HG03439 (cell line): Measurements from ENCODE around the gene VTI1A.

Source experiments
- ATAC-seq: cut with Tn5 transposase; IDR thresholded peaks from one replicate; pipeline ENCODE4 v1.9.1; 2021; ENCODE audit warnings: mild to moderate bottlenecking, moderate library complexity; ENCODE audit not compliant: unreplicated experiment

VTI1A gene

GRCh38 chr10:112669989-112670388, 223.0 kb downstream of the VTI1A start:
- ATAC-seq = no peak

DNA sequence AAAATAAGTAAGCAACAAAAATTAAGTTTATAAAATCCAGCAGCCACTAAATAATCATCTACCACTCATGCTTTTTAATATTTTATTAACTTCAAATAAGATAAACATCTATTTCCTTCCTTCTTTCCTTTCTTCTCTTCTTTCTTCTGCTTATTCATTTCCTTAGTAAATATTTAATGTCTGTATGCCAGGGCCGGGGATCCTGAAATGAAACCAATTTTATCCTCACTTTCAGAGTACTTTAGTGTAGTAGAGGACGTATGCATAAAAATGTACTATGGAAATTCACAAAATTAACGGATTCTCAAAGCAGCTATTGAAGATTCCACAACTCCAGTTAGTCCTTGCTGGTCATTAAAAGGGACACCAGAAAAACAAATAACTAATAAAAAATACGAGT, 224.7 kb downstream of the VTI1A start:
- ATAC-seq = no peak

GRCh38 chr10:112672706-112673105, 225.7 kb downstream of the VTI1A start:
- ATAC-seq = no peak

- no peak for ATAC-seq
Measured at GRCh38 chr10:112675560-112676083, 228.6 kb downstream of the VTI1A start.

DNA sequence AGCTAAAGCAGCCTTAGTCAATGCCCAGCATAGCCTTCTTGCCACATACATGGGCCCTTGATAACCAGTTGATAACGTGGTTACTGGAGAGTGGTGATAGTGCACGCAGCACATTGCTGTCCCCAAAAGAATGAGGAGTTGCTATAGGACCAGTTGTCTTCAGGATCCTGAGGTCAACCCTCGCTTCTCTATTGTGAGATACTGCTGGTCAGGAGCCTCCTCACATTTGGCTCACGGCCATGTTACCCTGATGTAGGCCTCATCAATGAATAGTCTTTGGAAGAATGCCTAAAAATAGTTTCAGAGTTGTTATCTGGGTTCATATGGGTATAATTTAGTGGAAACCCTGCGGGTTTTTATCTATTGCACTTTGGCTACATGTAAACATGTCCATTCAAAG, 230.7 kb downstream of the VTI1A start:
- ATAC-seq = no peak

DNA sequence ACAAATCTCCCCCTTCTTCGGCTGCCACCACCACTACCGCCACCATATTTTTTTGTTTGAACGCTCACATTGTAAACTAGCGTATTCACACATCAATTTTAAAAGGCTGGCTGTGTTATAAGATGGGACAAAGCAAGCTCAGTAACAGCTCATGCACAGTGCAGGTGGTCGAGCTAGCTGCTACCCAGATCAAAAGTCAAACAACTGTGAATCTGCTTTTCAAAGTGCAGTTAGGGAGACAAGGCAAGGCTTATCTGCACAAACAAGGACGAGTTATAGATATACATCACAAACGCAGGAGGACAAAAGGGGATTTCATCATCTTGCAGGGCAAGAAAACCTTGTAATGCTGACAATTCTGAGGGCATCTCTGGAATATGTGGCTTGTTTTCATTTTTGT, 231.6 kb downstream of the VTI1A start:
- no peak for ATAC-seq

GRCh38 chr10:112678987-112679386, 232.0 kb downstream of the VTI1A start:
- ATAC-seq = no peak

DNA sequence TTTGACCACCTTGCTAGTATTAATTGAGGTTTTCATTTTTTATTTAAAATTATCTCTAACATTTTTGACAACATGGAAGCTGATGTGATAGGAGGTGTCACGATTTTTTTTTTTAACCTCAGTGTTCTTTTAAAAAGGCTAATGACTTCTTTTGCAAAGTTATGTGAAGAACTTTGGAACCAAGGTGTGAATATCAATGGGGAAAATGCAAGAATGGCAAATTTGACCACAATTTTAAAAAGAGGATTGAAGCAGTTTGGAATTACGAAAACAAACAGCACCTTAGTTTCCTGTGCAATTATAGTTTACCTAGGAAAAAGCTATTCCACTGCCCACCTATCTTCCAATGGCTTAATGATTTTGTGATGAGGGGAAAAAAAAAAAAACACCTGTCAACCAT, 232.4 kb downstream of the VTI1A start:
- ATAC-seq = no peak

GRCh38 chr10:112680586-112680985, 233.6 kb downstream of the VTI1A start:
- ATAC-seq = no peak

DNA sequence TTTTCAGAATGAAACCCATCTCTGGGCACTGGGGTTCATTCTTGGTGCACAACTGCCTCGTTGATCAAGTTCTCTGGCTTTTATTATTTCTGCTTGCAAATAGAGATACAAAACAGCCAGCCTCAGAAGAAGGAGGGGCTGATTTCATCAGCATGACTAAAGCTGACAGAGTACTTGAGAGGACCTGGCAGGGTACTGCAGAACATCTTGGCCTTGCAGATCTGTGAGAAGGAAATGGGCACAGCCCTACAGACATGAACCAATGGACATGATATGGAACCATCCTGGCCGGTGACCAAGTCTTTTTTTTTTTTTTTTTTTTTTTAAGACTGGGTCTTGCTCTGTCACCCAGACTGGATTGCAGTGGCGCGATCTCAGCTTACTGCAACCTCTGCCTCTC, 240.6 kb downstream of the VTI1A start:
- ATAC-seq = no peak

DNA sequence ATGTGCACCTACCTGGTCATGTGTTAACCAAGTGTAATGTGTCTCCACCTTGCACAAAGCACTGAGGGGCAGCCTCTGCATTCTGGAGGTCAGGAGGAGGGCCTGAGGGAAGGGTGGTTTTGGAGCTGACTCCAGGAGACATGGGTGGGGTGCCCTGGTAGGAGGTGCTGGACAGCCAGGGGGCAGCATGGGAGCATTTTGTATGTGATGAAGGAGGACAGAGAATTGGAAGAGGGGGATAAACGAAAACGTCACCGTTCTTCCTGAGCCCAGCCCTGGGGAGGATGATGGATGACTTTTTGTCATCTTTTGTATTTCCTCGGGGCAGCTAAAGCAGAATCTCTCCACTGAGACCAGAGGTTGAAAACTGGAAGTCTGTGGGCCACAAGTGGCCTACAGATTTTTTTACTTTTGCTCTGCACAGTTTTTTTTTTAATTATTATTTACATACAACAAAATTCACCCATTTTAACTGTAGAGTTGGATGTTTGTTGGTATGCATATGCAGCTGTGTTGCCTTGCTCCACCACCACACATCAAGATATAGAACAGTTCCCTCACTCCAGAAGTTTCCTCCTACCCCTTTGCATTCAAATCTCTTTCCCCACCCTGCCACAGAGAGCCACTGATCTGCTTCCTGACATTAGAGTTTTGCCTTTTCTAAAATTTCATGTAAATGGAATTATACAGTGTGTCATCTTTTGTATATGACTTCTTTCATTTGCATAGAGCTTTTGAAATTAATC, 242.5 kb downstream of the VTI1A start:
- no peak for ATAC-seq

- ATAC-seq = no peak
Measured at GRCh38 chr10:112695539-112695938, 248.5 kb downstream of the VTI1A start.

GRCh38 chr10:112696592-112696991, 249.6 kb downstream of the VTI1A start:
- ATAC-seq = no peak

GRCh38 chr10:112698133-112698817, 251.3 kb downstream of the VTI1A start:
- no peak for ATAC-seq

GRCh38 chr10:112698818-112699164, 251.8 kb downstream of the VTI1A start:
- no peak for ATAC-seq

- no peak for ATAC-seq
Measured at GRCh38 chr10:112700215-112700671, 253.2 kb downstream of the VTI1A start.

- no peak for ATAC-seq
Measured at GRCh38 chr10:112701211-112701877, 254.3 kb downstream of the VTI1A start.

GRCh38 chr10:112701878-112702255, 254.9 kb downstream of the VTI1A start:
- no peak for ATAC-seq

DNA sequence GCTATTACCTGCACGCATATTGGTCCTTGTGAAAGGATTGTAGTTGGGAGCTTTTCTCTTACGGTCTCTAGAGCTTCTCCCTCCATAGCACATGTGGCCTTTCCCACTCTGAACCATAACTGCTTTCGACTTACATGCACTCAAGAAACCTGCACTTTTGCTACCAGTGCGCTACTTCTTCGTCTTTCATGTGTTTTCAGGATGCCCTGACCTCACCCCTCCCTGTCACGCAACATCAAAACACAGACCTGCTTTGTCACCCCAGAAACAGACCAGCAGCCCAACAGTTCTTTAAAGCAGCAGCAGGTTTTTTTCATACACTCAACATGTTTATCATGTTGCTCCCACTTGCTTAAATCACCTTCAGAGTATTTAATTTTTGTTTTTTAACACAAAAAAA, 259.6 kb downstream of the VTI1A start:
- ATAC-seq = no peak

GRCh38 chr10:112708461-112708860, 261.4 kb downstream of the VTI1A start:
- no peak for ATAC-seq

- ATAC-seq = no peak
Measured at GRCh38 chr10:112710528-112710927, 263.5 kb downstream of the VTI1A start.

DNA sequence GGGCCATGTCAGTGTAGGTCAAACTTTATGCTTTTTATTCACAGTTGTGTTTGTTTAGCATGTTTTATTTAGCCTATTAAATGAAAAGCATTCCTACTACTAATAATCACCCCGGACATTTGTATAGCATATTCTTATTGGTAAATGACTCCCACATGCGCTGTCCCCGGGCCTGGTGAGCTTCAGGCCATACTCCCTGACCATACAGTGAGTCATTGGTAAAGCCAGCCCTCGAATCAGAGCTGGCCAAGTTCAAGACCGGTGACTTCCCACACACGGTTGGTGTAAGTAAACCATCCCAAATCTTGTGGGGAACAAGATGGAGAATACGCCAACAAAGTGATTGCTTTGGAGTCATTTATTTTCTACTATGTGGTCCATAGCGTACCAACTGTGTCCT, 264.4 kb downstream of the VTI1A start:
- ATAC-seq = no peak
